GM18867 (cell line): ENCODE results near the gene CAP2.

Experiments
- ATAC-seq: cut with Tn5 transposase; IDR thresholded peaks from one replicate; pipeline ENCODE4 v1.9.1; 2021; ENCODE audit warnings: mild to moderate bottlenecking, moderate library complexity; ENCODE audit not compliant: unreplicated experiment

CAP2 gene

GRCh38 chr6:17392978-17393891 lies at the start of gene CAP2:
CAP2 (plus strand) TSS chr6:17393595; CDS start chr6:17421556, 27,961 bp downstream.
- no peak for ATAC-seq

GRCh38 chr6:17347012-17347411 lies 46.4 kb upstream of the CAP2 start:
- ATAC-seq: no peak

- ATAC-seq: no peak
Observed at GRCh38 chr6:17349427-17349826, 44.0 kb upstream of the CAP2 start.

GRCh38 chr6:17352302-17352701 lies 41.1 kb upstream of the CAP2 start:
- no peak for ATAC-seq

GRCh38 chr6:17353440-17354175 lies 39.8 kb upstream of the CAP2 start:
- no peak for ATAC-seq

- ATAC-seq: no peak
Observed at GRCh38 chr6:17354700-17355403, 38.5 kb upstream of the CAP2 start.

- no peak for ATAC-seq
Observed at GRCh38 chr6:17355404-17355774, 38.0 kb upstream of the CAP2 start.

GRCh38 chr6:17358515-17358914 lies 34.9 kb upstream of the CAP2 start:
- no peak for ATAC-seq

GRCh38 chr6:17360564-17360963 lies 32.8 kb upstream of the CAP2 start:
- no peak for ATAC-seq

GRCh38 chr6:17361013-17361412 lies 32.4 kb upstream of the CAP2 start:
- no peak for ATAC-seq

- no peak for ATAC-seq
Observed at GRCh38 chr6:17365961-17366360, 27.4 kb upstream of the CAP2 start.

- ATAC-seq: no peak
Observed at GRCh38 chr6:17367868-17368267, 25.5 kb upstream of the CAP2 start.

- ATAC-seq: no peak
Observed at GRCh38 chr6:17381424-17382147, 11.8 kb upstream of the CAP2 start.

GRCh38 chr6:17385660-17386059 lies 7.7 kb upstream of the CAP2 start:
- ATAC-seq: no peak

- ATAC-seq: no peak
Observed at GRCh38 chr6:17388365-17388764, 5.0 kb upstream of the CAP2 start.

GRCh38 chr6:17389274-17389847 lies 4.0 kb upstream of the CAP2 start:
- ATAC-seq: no peak

- no peak for ATAC-seq
Observed at GRCh38 chr6:17390276-17390675, 3.1 kb upstream of the CAP2 start.

- ATAC-seq: no peak
Observed at GRCh38 chr6:17391976-17392375, 1.4 kb upstream of the CAP2 start.

- no peak for ATAC-seq
Observed at GRCh38 chr6:17393892-17394631, 667 bp downstream of the CAP2 start.

- no peak for ATAC-seq
Observed at GRCh38 chr6:17395112-17395511, 1.7 kb downstream of the CAP2 start.
